H1 (cell line): ENCODE data around the gene RAB10. TPM values are rescaled to one million over a fixed set of nuclear protein-coding genes. Genes with fewer than 3 reads are reported as not detected.
A peak's percentile ranks its signal among the peaks of the same experiment; 100 is the strongest.

Experiments
- CTCF ChIA-PET: fragments of 300-600 bp; sonication (Branson Sonifier 250); formaldehyde crosslinking; loops from one replicate; lab custom pipeline; 2021; ENCODE audit not compliant: partially characterized antibody; lab: Charles Lee
- POLR2A ChIA-PET: fragments of 300-600 bp; sonication (Branson Sonifier 250); formaldehyde crosslinking; loops from one replicate; lab custom pipeline; 2021; ENCODE audit warnings: inconsistent platforms; ENCODE audit not compliant: partially characterized antibody; lab: Charles Lee
- DNase-seq, 2 experiments: peaks; one replicate each; pipeline versions ENCODE4 v3.0.0 to v3.0.0-alpha.2; 2010 to 2022; ENCODE audit warnings: low spot score in 2 of 2, low read depth in 1 of 2, mixed read lengths in 1 of 2
- FAIRE-seq: peaks from 2 replicates; lab custom pipeline; 2011; peaks lifted over from hg19 to GRCh38; lab: Jason Lieb, UNC
- H2AFZ ChIP-seq: 2 replicates; pipeline ENCODE4 v1.8.1; 2012; ENCODE audit warnings: low read length, inconsistent platforms
- H2AK5ac ChIP-seq: 2 replicates; pipeline ENCODE4 v1.6.1; 2013; ENCODE audit warnings: low read depth, low read length
- H2BK120ac ChIP-seq: replicated peaks from 2 replicates; pipeline ENCODE3; 2013; ENCODE audit warnings: low read depth, low read length, inconsistent platforms
- H2BK12ac ChIP-seq: 2 replicates; pipeline ENCODE4 v1.6.1; 2013; ENCODE audit warnings: low read depth, low read length
- H2BK15ac ChIP-seq: 2 replicates; pipeline ENCODE4 v1.6.1; 2013; ENCODE audit warnings: low read length
- H2BK20ac ChIP-seq: 2 replicates; pipeline ENCODE4 v1.6.1; 2013; ENCODE audit warnings: low read length
- H2BK5ac ChIP-seq: 2 replicates; pipeline ENCODE4 v1.6.1; 2013; ENCODE audit warnings: low read depth, low read length
- H3K14ac ChIP-seq: 2 replicates; pipeline ENCODE4 v1.6.1; 2013; ENCODE audit warnings: inconsistent platforms; ENCODE audit not compliant: insufficient read length
- H3K18ac ChIP-seq: 2 replicates; pipeline ENCODE4 v1.6.1; 2013; ENCODE audit warnings: low read length; ENCODE audit errors: extremely low read depth
- H3K23ac ChIP-seq: 2 replicates; pipeline ENCODE4 v1.6.1; 2013; ENCODE audit warnings: inconsistent platforms; ENCODE audit not compliant: insufficient read length
- H3K23me2 ChIP-seq: 2 replicates; pipeline ENCODE4 v1.6.1; 2013; ENCODE audit warnings: low read depth, low read length
- H3K27ac ChIP-seq: 2 replicates; pipeline ENCODE4 v1.6.1; 2011; ENCODE audit warnings: low read depth, low read length, inconsistent platforms
- H3K27me3 ChIP-seq, 4 experiments: replicated peaks in 1 of 4; 1 replicate in 1 of 4; 2 replicates in 3 of 4; pipeline versions ENCODE4 v1.6.1 to v1.8.1; 2011 to 2013; ENCODE audit warnings: low read length in 3 of 4, mild to moderate bottlenecking in 3 of 4, inconsistent platforms in 2 of 4, mixed read lengths in 2 of 4, moderate library complexity in 1 of 4; ENCODE audit not compliant: control insufficient read depth in 3 of 4, insufficient read depth in 3 of 4; ENCODE audit errors: extremely low read depth in 1 of 4
- H3K36me3 ChIP-seq, 4 experiments: 2 replicates each; pipeline versions ENCODE4 v1.6.1 to v1.8.1; 2011 to 2013; ENCODE audit warnings: mild to moderate bottlenecking in 4 of 4, low read length in 3 of 4, moderate library complexity in 2 of 4, control low read depth in 1 of 4, inconsistent platforms in 1 of 4; ENCODE audit not compliant: insufficient read depth in 4 of 4, control insufficient read depth in 2 of 4
- H3K4ac ChIP-seq: replicated peaks from 2 replicates; pipeline ENCODE3; 2013; ENCODE audit warnings: low read length, low read depth, mixed read lengths, inconsistent platforms; ENCODE audit not compliant: insufficient read length
- H3K4me1 ChIP-seq, 4 experiments: replicated peaks in 1 of 4; 1 replicate in 1 of 4; 2 replicates in 3 of 4; pipeline versions ENCODE4 v1.6.1 to v1.8.1; 2011 to 2013; ENCODE audit warnings: low read length in 3 of 4, inconsistent platforms in 2 of 4, mixed read lengths in 1 of 4; ENCODE audit not compliant: insufficient read depth in 4 of 4, control insufficient read depth in 3 of 4
- H3K4me2 ChIP-seq, 2 experiments: 2 replicates each; pipeline versions ENCODE4 v1.6.1 to v1.8.1; 2011 to 2013; ENCODE audit warnings: low read depth in 2 of 2, low read length in 2 of 2, control low read depth in 1 of 2, inconsistent platforms in 1 of 2, mild to moderate bottlenecking in 1 of 2; ENCODE audit not compliant: insufficient read depth in 1 of 2
- H3K4me3 ChIP-seq, 4 experiments: fragments of 200-600, 300-600 bp in 1 of 4; sonication (generic), shearing (Covaris generic), sonication (Bioruptor Twin) in 1 of 4; 2 replicates each; pipeline versions ENCODE4 v1.5.1 to v1.8.1; 2011 to 2016; ENCODE audit warnings: low read length in 4 of 4, low read depth in 3 of 4, control low read depth in 2 of 4, inconsistent platforms in 2 of 4, mild to moderate bottlenecking in 2 of 4, mixed read lengths in 1 of 4, moderate library complexity in 1 of 4; ENCODE audit not compliant: insufficient read depth in 2 of 4; ENCODE audit errors: extremely low read depth in 1 of 4
- H3K56ac ChIP-seq: replicated peaks from 2 replicates; pipeline ENCODE3; 2013; ENCODE audit warnings: low read depth, mild to moderate bottlenecking, mixed read lengths, low read length, inconsistent platforms; ENCODE audit not compliant: insufficient read length
- H3K79me1 ChIP-seq: 2 replicates; pipeline ENCODE4 v1.6.1; 2013; ENCODE audit warnings: low read depth, low read length, control low read depth
- H3K79me2 ChIP-seq, 2 experiments: 2 replicates each; pipeline versions ENCODE4 v1.6.1 to v1.8.1; 2012 to 2013; ENCODE audit warnings: low read length in 2 of 2, mild to moderate bottlenecking in 2 of 2, inconsistent platforms in 1 of 2; ENCODE audit not compliant: insufficient read depth in 2 of 2, control insufficient read depth in 1 of 2
- H3K9ac ChIP-seq, 4 experiments: replicated peaks in 1 of 4; 1 replicate in 1 of 4; 2 replicates in 3 of 4; pipeline versions ENCODE4 v1.6.1 to v1.8.1; 2011 to 2013; ENCODE audit warnings: low read depth in 3 of 4, low read length in 3 of 4, control low read depth in 2 of 4, mild to moderate bottlenecking in 2 of 4, moderate library complexity in 2 of 4, inconsistent platforms in 1 of 4; ENCODE audit errors: extremely low read depth in 1 of 4
- H3K9me3 ChIP-seq, 2 experiments: 2 replicates each; pipeline versions ENCODE4 v1.6.1 to v1.8.1; 2012 to 2013; ENCODE audit warnings: mild to moderate bottlenecking in 2 of 2, moderate library complexity in 2 of 2, control low read depth in 1 of 2, inconsistent platforms in 1 of 2, low read depth in 1 of 2, low read length in 1 of 2, mixed read lengths in 1 of 2; ENCODE audit not compliant: insufficient read depth in 2 of 2
- H4K20me1 ChIP-seq, 2 experiments: replicated peaks in 1 of 2; 2 replicates each; pipeline versions ENCODE3 to v1.8.1; 2011 to 2013; ENCODE audit warnings: inconsistent platforms in 2 of 2, low read length in 2 of 2, mild to moderate bottlenecking in 1 of 2; ENCODE audit not compliant: insufficient read depth in 2 of 2, control insufficient read depth in 1 of 2
- H4K5ac ChIP-seq: 2 replicates; pipeline ENCODE4 v1.6.1; 2013; ENCODE audit warnings: low read length, low read depth, mixed read lengths, inconsistent platforms; ENCODE audit not compliant: insufficient read length
- H4K8ac ChIP-seq: 2 replicates; pipeline ENCODE4 v1.8.0; 2013; ENCODE audit warnings: mild to moderate bottlenecking, moderate library complexity, low read length, inconsistent platforms; ENCODE audit not compliant: insufficient read depth; ENCODE audit errors: extremely low read depth
- H4K91ac ChIP-seq: replicated peaks from 2 replicates; pipeline ENCODE3; 2013; ENCODE audit warnings: low read length, mixed read lengths, inconsistent platforms; ENCODE audit not compliant: insufficient read length
- ATF3 ChIP-seq: IDR thresholded peaks from 2 replicates; pipeline ENCODE4 v1.6.1; 2011; ENCODE audit warnings: low read depth, mild to moderate bottlenecking, low read length; ENCODE audit not compliant: insufficient read depth
- BRCA1 ChIP-seq: IDR thresholded peaks from 2 replicates; pipeline ENCODE4 v1.6.1; 2012; ENCODE audit warnings: low read depth, low read length, improper control_type of control experiment
- E2F6 ChIP-seq: IDR thresholded peaks from 2 replicates; pipeline ENCODE4 v1.6.1; 2012; ENCODE audit warnings: inconsistent platforms
- EZH2 ChIP-seq: fragments of 200-600 bp; sonication (generic); IDR thresholded peaks from 2 replicates; pipeline ENCODE4 v1.7.1; 2012; ENCODE audit warnings: low read depth, mild to moderate bottlenecking, moderate library complexity, low read length, inconsistent platforms; ENCODE audit not compliant: severe bottlenecking
- PHF8 ChIP-seq: fragments of 200-600 bp; sonication (generic); conservative IDR thresholded peaks from 2 replicates; pipeline ENCODE4 v1.7.1; 2012; ENCODE audit warnings: low read depth, mild to moderate bottlenecking, inconsistent platforms, low read length, moderate library complexity
- SAP30 ChIP-seq: fragments of 300-600 bp; sonication (generic); IDR thresholded peaks from 2 replicates; pipeline ENCODE4 v1.7.1; 2012; ENCODE audit warnings: low read length, moderate library complexity, mild to moderate bottlenecking, inconsistent platforms; ENCODE audit not compliant: insufficient read depth, insufficient replicate concordance
- SIN3A ChIP-seq, 2 experiments: IDR thresholded peaks in 1 of 2; conservative IDR thresholded peaks in 1 of 2; 2 replicates each; pipeline ENCODE4 v1.6.1; 2011 to 2012; ENCODE audit warnings: low read length in 2 of 2, improper control_type of control experiment in 1 of 2, low read depth in 1 of 2, mild to moderate bottlenecking in 1 of 2
- SIX5 ChIP-seq: IDR thresholded peaks from 2 replicates; pipeline ENCODE4 v1.6.1; 2011; ENCODE audit warnings: mild to moderate bottlenecking, low read depth, low read length
- SP4 ChIP-seq: IDR thresholded peaks from 2 replicates; pipeline ENCODE4 v1.6.1; 2012; ENCODE audit warnings: low read length, inconsistent platforms
- TEAD4 ChIP-seq: IDR thresholded peaks from 2 replicates; pipeline ENCODE4 v1.6.1; 2012; ENCODE audit warnings: low read depth, low read length, inconsistent platforms, mixed read lengths
- WGBS, 2 experiments: shearing (Covaris generic) in 1 of 2; methylation state at CpG; one replicate each; pipeline versions ENCODE4 v1.1.6 to v1.1.7; 2013 to 2015; ENCODE audit warnings: low lambda C conversion rate in 2 of 2, mixed read lengths in 2 of 2, inconsistent platforms in 1 of 2, low coverage in 1 of 2, missing lambda C conversion rate in 1 of 2; ENCODE audit not compliant: insufficient replicate concordance in 2 of 2, insufficient coverage in 1 of 2, insufficient read length in 1 of 2; ENCODE audit errors: extremely low coverage in 1 of 2, missing lambda C conversion rate in 1 of 2; 5-methylcytosine and 5-hydroxymethylcytosine counted together
- polyA plus RNA-seq, 7 experiments: library from polyadenylated mRNA; depleted of rRNA in 3 of 7; stranded (reverse) in 5 of 7; unstranded in 2 of 7; fragments of >200 nt in 5 of 7; fragments of 200-250 nt in 2 of 7; gene quantifications; 1 replicate in 5 of 7; 2 replicates in 1 of 7; 4 replicates in 1 of 7; pipeline versions ENCODE4 v1.2.1 to v1.2.3, GENCODE V29; 2011 to 2013; ENCODE audit warnings: missing spikeins in 2 of 7, mixed read lengths in 2 of 7
- total RNA-seq: library from RNA; stranded (reverse); fragmentation: NEBNext Ultra II Directional; extraction: Animal tissue kit (Norgen Biotek cat#: 25700); gene quantifications from 2 replicates; pipeline ENCODE4 v1.2.1, GENCODE V29; 2021

The RAB10 gene
- total and polyA plus RNA-seq, 2 of the 8 experiments (the other 6 are each of a cell fraction or from before 2014, with no cell fraction given) = 42.6 to 136 TPM

- ChIA-PET CTCF (interaction anchor here (0.8 to 3.8 kb wide), 4 partner anchors 9 to 82 kb away, joined by 3 to 15 read pairs (median 4); no protein-coding TSS in a partner anchor), POLR2A (interaction anchor here (1.2 to 6.3 kb wide), 3 partner anchors 12 to 38 kb away, joined by 7 to 44 read pairs (median 23); partner anchors contain the start of gene RAB10)
- Histone ChIP-seq H3K23me2 (no peaks in the 10 kb centered on the region), H4K91ac (no peak overlapping the region), H3K18ac (no peak overlapping the region), H3K27ac (no peak overlapping the region), H3K14ac (no peak overlapping the region), H3K79me1 (no peaks in the 10 kb centered on the region; the same call in 1 of the 2 replicates), H3K56ac (no peak overlapping the region), H2BK15ac (no peak overlapping the region), H2BK12ac (no peak overlapping the region), H4K5ac (no peak overlapping the region), H4K20me1 (peaks cover 12 to 14% of the 10 kb centered on the region in 2 experiments), H2BK5ac (no peak overlapping the region), H2AFZ (no peak overlapping the region), H3K4me1 (peaks cover 0 to 13% (median 2%) of the 10 kb centered on the region in 4 experiments; a peak in 5 of 7 replicates), H3K36me3 (no peaks in the 10 kb centered on the region), H3K4ac (no peak overlapping the region), H2AK5ac (no peak overlapping the region), H3K9ac (no peak overlapping the region; a peak in 1 of 7 replicates), H2BK120ac (no peak overlapping the region), H3K27me3 (no peaks in the 10 kb centered on the region), H3K9me3 (no peaks in the 10 kb centered on the region), H2BK20ac (no peak overlapping the region), H3K4me2 (no peak overlapping the region), H4K8ac (no peak overlapping the region), H3K4me3 (no peak overlapping the region), H3K79me2 (peaks cover 0 to 98% of the 10 kb centered on the region in 2 experiments), H3K23ac (no peak overlapping the region)
- no peak for DNase-seq
- FAIRE-seq = peak; percentile 75
- WGBS, 2 experiments = 73% methylated on average over 1 of the region's 1 CpG; no CpG with 5 or more reads in 1 of the 2 experiments
- TF ChIP-seq TEAD4 = no peak
- 0 out of 4 replicates have a peak, but pooled peaks of 1 of the 2 experiments have one; percentile 40 for TF ChIP-seq SIN3A (conservative IDR thresholded peaks at IDR 0.05 in 1 of 2, IDR thresholded peaks at IDR 0.05 in 1 of 2; ENCODE audit: low read depth in 1 of 2, low read length in 2 of 2)
- TF ChIP-seq E2F6 = no peak
- no peak for TF ChIP-seq PHF8
- TF ChIP-seq SP4 = no peak
- peak; percentile 69 for TF ChIP-seq SIX5
- no peak for TF ChIP-seq SAP30
- TF ChIP-seq EZH2 = no peak
- no peak for TF ChIP-seq ATF3
- no peak for TF ChIP-seq BRCA1
Measured at GRCh38 chr2:26072925-26073768, 39.3 kb downstream of the RAB10 start.
